K562 (cell line): ENCODE measurements around the gene LRRC25.

ENCODE experiments used
- CC2D1A ChIP-seq: fragments of 450-650 bp; IDR thresholded peaks from 2 replicates; pipeline ENCODE4 v1.6.1; 2017; ENCODE audit warnings: mild to moderate bottlenecking
- CTCF ChIP-seq, 3 experiments: IDR thresholded peaks in 2 of 3; conservative IDR thresholded peaks in 1 of 3; 2 replicates each; pipeline ENCODE4 v1.5.1; 2011 to 2012; ENCODE audit warnings: low read length in 3 of 3, mild to moderate bottlenecking in 3 of 3, control low read depth in 2 of 3, improper control_type of control experiment in 1 of 3, inconsistent platforms in 1 of 3, low read depth in 1 of 3, mixed read lengths in 1 of 3, moderate library complexity in 1 of 3; ENCODE audit not compliant: insufficient read depth in 2 of 3
- FOSL1 ChIP-seq: fragments of 200-800 bp; sonication (Bioruptor generic); conservative IDR thresholded peaks from 2 replicates; pipeline ENCODE4 v1.6.1; 2016; ENCODE audit warnings: missing genetic modification characterization, missing compliant biosample characterization
- FOXJ3 ChIP-seq: sonication (generic); formaldehyde crosslinking; IDR thresholded peaks from 2 replicates; pipeline ENCODE4 v1.4.0; 2020; ENCODE audit warnings: mild to moderate bottlenecking, missing genetic modification reagents
- ILK ChIP-seq: fragments of 450-650 bp; IDR thresholded peaks from 2 replicates; pipeline ENCODE4 v1.6.1; 2016; ENCODE audit warnings: missing genetic modification characterization, low read depth, mild to moderate bottlenecking, missing compliant biosample characterization, moderate library complexity, borderline replicate concordance
- NCOA1 ChIP-seq: fragments of 450-650 bp; IDR thresholded peaks from 2 replicates; pipeline ENCODE4 v1.6.1; 2016; ENCODE audit warnings: low read depth
- NEUROD1 ChIP-seq: fragments of 150-350 bp; IDR thresholded peaks from 2 replicates; pipeline ENCODE4 v1.6.1; 2014; ENCODE audit warnings: borderline replicate concordance, low read length, low read depth; ENCODE audit not compliant: partially characterized antibody
- POLR2A ChIP-seq: fragments of 450-650 bp; conservative IDR thresholded peaks from 2 replicates; pipeline ENCODE4 v1.6.1; 2016
- POLR2AphosphoS5 ChIP-seq: IDR thresholded peaks from 2 replicates; pipeline ENCODE4 v1.6.1; 2011; ENCODE audit warnings: mild to moderate bottlenecking, low read depth, low read length, moderate library complexity; ENCODE audit not compliant: control insufficient read depth, insufficient read depth
- SP1 ChIP-seq: sonication (generic); formaldehyde crosslinking; IDR thresholded peaks from 2 replicates; pipeline ENCODE4 v1.8.1; 2022; ENCODE audit warnings: mild to moderate bottlenecking, missing genetic modification reagents
- TBL1XR1 ChIP-seq, 2 experiments: IDR thresholded peaks; 2 replicates each; pipeline ENCODE4 v1.6.1; 2012; ENCODE audit warnings: improper control_type of control experiment in 2 of 2, low read length in 2 of 2, mild to moderate bottlenecking in 1 of 2
- ZBED1 ChIP-seq: IDR thresholded peaks from 2 replicates; pipeline ENCODE4 v1.6.1; 2014
- ZNF830 ChIP-seq: fragments of 250-450 bp; sonication (Bioruptor Pico); IDR thresholded peaks from 2 replicates; pipeline ENCODE4 v1.5.0; 2021; ENCODE audit warnings: mild to moderate bottlenecking
- TF ChIP-seq, protein P1 (sequence below): fragments of 250-450 bp; sonication (Bioruptor Pico); IDR thresholded peaks from 2 replicates; pipeline ENCODE4 v1.8.0; 2022; ENCODE audit warnings: moderate library complexity, mild to moderate bottlenecking, inconsistent platforms

GRCh38 chr19:18424890-18425514 is 27.6 kb upstream of the LRRC25 start:
- TF ChIP-seq TBL1XR1 (IDR thresholded peaks at IDR 0.05; ENCODE audit: low read length in 2 of 2) (no peak), FOXJ3 (CRISPR knock-in tag) (no peak), CTCF (IDR thresholded peaks at IDR 0.05 in 2 of 3, conservative IDR thresholded peaks at IDR 0.05 in 1 of 3; ENCODE audit: insufficient read depth in 2 of 3, low read depth in 1 of 3, low read length in 3 of 3) (no peak), ILK (tag) (no peak), NCOA1 (no peak), SP1 (no peak), CC2D1A (no peak), POLR2AphosphoS5 (no peak), NEUROD1 (no peak), POLR2A (no peak), ZNF830 (CRISPR knock-in tag) (no peak), FOSL1 (no peak), ZBED1 (no peak)
- TF ChIP-seq, protein P1, sequence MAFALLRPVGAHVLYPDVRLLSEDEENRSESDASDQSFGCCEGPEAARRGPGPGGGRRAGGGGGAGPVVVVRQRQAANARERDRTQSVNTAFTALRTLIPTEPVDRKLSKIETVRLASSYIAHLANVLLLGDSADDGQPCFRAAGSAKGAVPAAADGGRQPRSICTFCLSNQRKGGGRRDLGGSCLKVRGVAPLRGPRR (CRISPR knock-in tag), result no peak
